K562 (cell line): ENCODE results near the gene CORT. TPM values are rescaled to one million over a fixed set of nuclear protein-coding genes. Genes with fewer than 3 reads are reported as not detected.

Experiments
- ATAC-seq: fragments of 200-7000 bp; cut with Tn5 transposase; 3 replicates; pipeline ENCODE4 v1.9.1; 2020; ENCODE audit warnings: moderate library complexity
- BruUV-seq: library from RNA; stranded (reverse); fragments of 400-500 nt; replicated peaks from 2 replicates; lab custom pipeline; 2021; lab: Mats Ljungman, UMichigan
- CTCF ChIA-PET: fragments of 300-600 bp; formaldehyde crosslinking; extraction: SDS; loops from one replicate; lab custom pipeline; 2021; ENCODE audit warnings: low intra/inter-chr PET ratio; lab: Yijun Ruan, JAX
- POLR2A ChIA-PET: fragments of 300-600, 350-650 bp; sonication (Branson Sonifier 250); formaldehyde crosslinking; extraction: SDS; loops from one replicate; lab custom pipeline; 2021; ENCODE audit warnings: antibody characterized with exemption, inconsistent platforms; lab: Yijun Ruan, JAX
- DNase-seq, 4 experiments: peaks; one replicate each; pipeline versions ENCODE4 v3.0.0 to v3.0.0-alpha.2; 2011 to 2018; ENCODE audit warnings: low spot score in 3 of 4, mixed read lengths in 3 of 4; ENCODE audit errors: extremely low read depth in 1 of 4
- FAIRE-seq: peaks from 2 replicates; lab custom pipeline; 2011; peaks lifted over from hg19 to GRCh38; lab: Jason Lieb, UNC
- H2AFZ ChIP-seq: 2 replicates; pipeline ENCODE4 v1.6.0; 2011; ENCODE audit warnings: low read depth, low read length, control low read depth, inconsistent platforms
- H3K27ac ChIP-seq: fragments of 200-600 bp; 3 replicates; pipeline ENCODE4 v1.8.0; 2011; ENCODE audit warnings: low read depth, mild to moderate bottlenecking, control low read depth, inconsistent platforms, low read length, moderate library complexity, mixed read lengths; ENCODE audit errors: extremely low read depth
- H3K27me3 ChIP-seq, 2 experiments: fragments of 300-600 bp in 1 of 2; 2 replicates in 1 of 2; 3 replicates in 1 of 2; pipeline versions ENCODE4 v1.6.0 to v1.8.0; 2011; ENCODE audit warnings: inconsistent platforms in 2 of 2, low read length in 2 of 2, mild to moderate bottlenecking in 1 of 2, mixed read lengths in 1 of 2, moderate library complexity in 1 of 2; ENCODE audit not compliant: control insufficient read depth in 2 of 2, insufficient read depth in 2 of 2
- H3K36me3 ChIP-seq: fragments of 300-600 bp; 3 replicates; pipeline ENCODE4 v1.8.0; 2011; ENCODE audit warnings: mild to moderate bottlenecking, low read length, inconsistent platforms; ENCODE audit not compliant: control insufficient read depth, insufficient read depth
- H3K4me1 ChIP-seq, 2 experiments: fragments of 200-600 bp in 1 of 2; replicated peaks in 1 of 2; 2 replicates in 1 of 2; 3 replicates in 1 of 2; pipeline versions ENCODE4 v1.5.1 to v1.8.0; 2011; ENCODE audit warnings: inconsistent platforms in 2 of 2, low read length in 2 of 2, mild to moderate bottlenecking in 1 of 2, mixed read lengths in 1 of 2, moderate library complexity in 1 of 2; ENCODE audit not compliant: control insufficient read depth in 2 of 2, insufficient read depth in 2 of 2
- H3K4me2 ChIP-seq: 2 replicates; pipeline ENCODE4 v1.6.1; 2011; ENCODE audit warnings: low read length, control low read depth, inconsistent platforms, mixed read lengths; ENCODE audit not compliant: insufficient read depth
- H3K4me3 ChIP-seq: fragments of 200-600 bp; sonication (generic), shearing (Covaris generic); 2 replicates; pipeline ENCODE4 v1.5.1; 2016; ENCODE audit warnings: control low read depth, inconsistent platforms
- H3K79me2 ChIP-seq: fragments of 200-600 bp; 3 replicates; pipeline ENCODE4 v1.8.0; 2011; ENCODE audit warnings: low read length, inconsistent platforms; ENCODE audit not compliant: control insufficient read depth, insufficient read depth
- H3K9ac ChIP-seq, 2 experiments: 2 replicates each; pipeline versions ENCODE4 v1.6.0 to v1.6.1; 2011; ENCODE audit warnings: low read depth in 2 of 2, low read length in 2 of 2, control low read depth in 1 of 2, inconsistent platforms in 1 of 2, mild to moderate bottlenecking in 1 of 2, mixed read lengths in 1 of 2; ENCODE audit not compliant: insufficient read depth in 1 of 2
- H3K9me1 ChIP-seq: one replicate; pipeline ENCODE4 v1.6.0; 2011; ENCODE audit warnings: inconsistent platforms, mild to moderate bottlenecking, low read length, moderate library complexity; ENCODE audit not compliant: control insufficient read depth, insufficient read depth
- H3K9me3 ChIP-seq: replicated peaks from 2 replicates; pipeline ENCODE4 v1.5.1; 2011; ENCODE audit warnings: low read depth, low read length, inconsistent platforms; ENCODE audit not compliant: control insufficient read depth, insufficient read depth
- H4K20me1 ChIP-seq: replicated peaks from 2 replicates; pipeline ENCODE4 v1.6.1; 2011; ENCODE audit warnings: low read length, inconsistent platforms, mixed read lengths; ENCODE audit not compliant: control insufficient read depth, insufficient read depth
- HNRNPH1 ChIP-seq: fragments of 200-400 bp; formaldehyde crosslinking; optimal IDR thresholded peaks from 2 replicates; pipeline ENCODE3; 2017; ENCODE audit warnings: low read depth, mild to moderate bottlenecking, low read length, moderate library complexity
- KLF13 ChIP-seq: fragments of 450-650 bp; IDR thresholded peaks from 2 replicates; pipeline ENCODE4 v1.6.1; 2016; ENCODE audit warnings: missing genetic modification characterization, low read depth, mild to moderate bottlenecking, missing compliant biosample characterization, moderate library complexity, borderline replicate concordance
- MAFG ChIP-seq: fragments of 450-650 bp; conservative IDR thresholded peaks from 2 replicates; pipeline ENCODE4 v1.6.1; 2016; ENCODE audit warnings: missing genetic modification characterization, missing compliant biosample characterization
- MAFK ChIP-seq: IDR thresholded peaks from 2 replicates; pipeline ENCODE4 v1.6.1; 2011; ENCODE audit warnings: low read length, improper control_type of control experiment
- POLR2A ChIP-seq: fragments of 450-650 bp; conservative IDR thresholded peaks from 2 replicates; pipeline ENCODE4 v1.6.1; 2016
- SAFB2 ChIP-seq: fragments of 200-400 bp; formaldehyde crosslinking; IDR thresholded peaks from 2 replicates; pipeline ENCODE4 v1.6.1; 2018; ENCODE audit warnings: borderline replicate concordance, low read length, low read depth, moderate library complexity; ENCODE audit not compliant: severe bottlenecking
- ZNF316 ChIP-seq: fragments of 450-650 bp; IDR thresholded peaks from 2 replicates; pipeline ENCODE4 v1.6.1; 2016
- WGBS: fragments of 100-300 bp; shearing (Covaris generic); methylation state at CpG from one replicate; pipeline ENCODE4 v1.1.6; 2016; ENCODE audit warnings: low coverage, mixed read lengths; ENCODE audit not compliant: insufficient coverage; ENCODE audit errors: missing lambda C conversion rate; 5-methylcytosine and 5-hydroxymethylcytosine counted together
- in situ Hi-C: fragments of 300-500 bp; cut with MboI; formaldehyde crosslinking; loops from 4 replicates; pipeline ENCODE4 v1.15.0; 2018; ENCODE audit warnings: inconsistent platforms, mixed read lengths
- intact Hi-C: fragments of 100-400 bp; cut with micrococcal nuclease; formaldehyde crosslinking; loops from 2 replicates; pipeline ENCODE4 v1.14.2; 2022
- polyA plus RNA-seq, 8 experiments: library from polyadenylated mRNA; depleted of rRNA in 4 of 8; stranded (reverse) in 5 of 8; unstranded in 3 of 8; fragments of >200 nt; fragmentation: Nextera tagmentation in 2 of 8; fragmentation: Illumina TruSeq in 1 of 8; extraction: Ambion mirVana in 2 of 8; extraction: Trizol in 1 of 8; gene quantifications; 2 replicates each; pipeline versions ENCODE4 v1.2.1 to v1.2.3, GENCODE V29; 2011 to 2014; ENCODE audit warnings: inconsistent platforms in 1 of 8, missing spikeins in 1 of 8
- total RNA-seq, 7 experiments: library from RNA; depleted of rRNA in 6 of 7; stranded (reverse); fragments of >200 nt in 6 of 7; fragmentation: Illumina TruSeq in 2 of 7; extraction: Trizol in 2 of 7; gene quantifications; 2 replicates each; pipeline versions ENCODE4 v1.2.1 to v1.2.3, GENCODE V29; 2011 to 2021; ENCODE audit warnings: low replicate concordance in 1 of 7
- TF ChIP-seq, protein P1 (sequence below): fragments of 250-450 bp; sonication (Bioruptor Pico); IDR thresholded peaks from 2 replicates; pipeline ENCODE4 v1.4.0; 2020
- TF ChIP-seq, protein P2 (sequence below): fragments of 250-450 bp; sonication (Bioruptor Pico); IDR thresholded peaks from 2 replicates; pipeline ENCODE4 v1.4.0; 2020; ENCODE audit warnings: mild to moderate bottlenecking

The CORT gene
- total and polyA plus RNA-seq, 9 of the 15 experiments (the other 6 are each of a cell fraction or from before 2014, with no cell fraction given) = 0.08 to 0.54 (median 0.13) TPM; not detected in 5

DNA sequence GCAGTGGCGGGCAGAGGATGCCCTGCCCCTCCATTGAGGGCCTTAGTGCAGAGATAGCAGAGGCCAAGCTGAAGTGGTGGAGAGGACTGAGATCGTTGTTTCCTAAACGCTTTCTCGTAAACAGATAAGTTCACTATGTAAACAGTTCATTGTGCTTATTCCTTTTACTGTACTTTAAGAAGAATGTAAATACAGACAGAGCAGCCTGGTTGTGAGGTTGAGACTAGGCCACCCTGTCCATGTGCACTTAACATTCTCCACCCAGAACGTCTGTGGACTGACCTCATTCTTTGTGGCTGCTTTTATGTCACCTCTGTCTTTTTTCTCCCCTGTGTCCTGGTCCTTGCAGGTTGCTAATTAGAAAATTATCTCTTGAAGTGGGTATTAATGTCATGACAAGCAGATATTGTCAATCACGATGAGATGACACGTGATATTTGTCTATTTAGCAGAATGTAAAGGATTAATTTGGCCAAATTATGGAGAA lies 11.1 kb upstream of the CORT start (continued):
- TF ChIP-seq ZNF316 = peak; percentile 74
- TF ChIP-seq POLR2A = no peak
- 0 out of 2 replicates have a peak, but pooled peaks have one; percentile 13 for TF ChIP-seq MAFK
- peak; percentile 17; the same call in 1 of the 2 replicates for TF ChIP-seq MAFG (tag)
- TF ChIP-seq SAFB2 = no peak
- TF ChIP-seq HNRNPH1 = no peak

DNA sequence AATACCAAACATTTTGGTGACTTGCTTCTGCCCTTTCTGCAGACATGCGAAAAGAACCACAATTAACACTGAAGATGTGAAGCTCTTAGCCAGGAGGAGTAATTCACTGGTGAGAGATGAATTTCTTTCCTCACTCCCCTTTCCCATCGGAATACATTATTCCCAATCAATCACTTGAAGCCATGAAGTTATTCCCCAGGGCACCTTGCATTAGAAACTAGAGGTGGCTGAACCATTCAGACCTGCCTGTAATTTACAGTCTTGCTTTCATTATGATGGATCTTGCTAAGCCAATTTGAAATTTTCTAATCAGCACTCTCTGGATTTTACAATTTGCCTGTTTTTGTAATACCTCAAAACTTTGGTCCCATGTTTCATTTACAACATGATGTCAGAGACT lies 9.5 kb upstream of the CORT start:
- Histone ChIP-seq H3K79me2 (no peaks in the 10 kb centered on the region), H3K27ac (no peak overlapping the region), H2AFZ (no peak overlapping the region), H3K27me3 (no peaks in the 10 kb centered on the region), H3K4me1 (no peaks in the 10 kb centered on the region), H3K4me2 (no peak overlapping the region), H3K9me1 (no peaks in the 10 kb centered on the region), H3K9me3 (no peaks in the 10 kb centered on the region), H3K4me3 (no peak overlapping the region), H3K36me3 (peaks cover 3% of the 10 kb centered on the region; the same call in 1 of the 3 replicates), H4K20me1 (no peaks in the 10 kb centered on the region), H3K9ac (no peak overlapping the region)
- DNase-seq (no peak), FAIRE-seq (no peak), ATAC-seq (no peak)
- intact Hi-C loops = no loop called here
- POLR2A ChIA-PET = no interaction called here
- WGBS = 77% methylated on average over 2 of the region's 2 CpGs
- in situ Hi-C loops = no loop called here
- CTCF ChIA-PET = no interaction called here
- TF ChIP-seq, protein P1, sequence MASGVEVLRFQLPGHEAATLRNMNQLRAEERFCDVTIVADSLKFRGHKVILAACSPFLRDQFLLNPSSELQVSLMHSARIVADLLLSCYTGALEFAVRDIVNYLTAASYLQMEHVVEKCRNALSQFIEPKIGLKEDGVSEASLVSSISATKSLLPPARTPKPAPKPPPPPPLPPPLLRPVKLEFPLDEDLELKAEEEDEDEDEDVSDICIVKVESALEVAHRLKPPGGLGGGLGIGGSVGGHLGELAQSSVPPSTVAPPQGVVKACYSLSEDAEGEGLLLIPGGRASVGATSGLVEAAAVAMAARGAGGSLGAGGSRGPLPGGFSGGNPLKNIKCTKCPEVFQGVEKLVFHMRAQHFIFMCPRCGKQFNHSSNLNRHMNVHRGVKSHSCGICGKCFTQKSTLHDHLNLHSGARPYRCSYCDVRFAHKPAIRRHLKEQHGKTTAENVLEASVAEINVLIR (CRISPR knock-in tag) = no peak
- TF ChIP-seq, protein P2, sequence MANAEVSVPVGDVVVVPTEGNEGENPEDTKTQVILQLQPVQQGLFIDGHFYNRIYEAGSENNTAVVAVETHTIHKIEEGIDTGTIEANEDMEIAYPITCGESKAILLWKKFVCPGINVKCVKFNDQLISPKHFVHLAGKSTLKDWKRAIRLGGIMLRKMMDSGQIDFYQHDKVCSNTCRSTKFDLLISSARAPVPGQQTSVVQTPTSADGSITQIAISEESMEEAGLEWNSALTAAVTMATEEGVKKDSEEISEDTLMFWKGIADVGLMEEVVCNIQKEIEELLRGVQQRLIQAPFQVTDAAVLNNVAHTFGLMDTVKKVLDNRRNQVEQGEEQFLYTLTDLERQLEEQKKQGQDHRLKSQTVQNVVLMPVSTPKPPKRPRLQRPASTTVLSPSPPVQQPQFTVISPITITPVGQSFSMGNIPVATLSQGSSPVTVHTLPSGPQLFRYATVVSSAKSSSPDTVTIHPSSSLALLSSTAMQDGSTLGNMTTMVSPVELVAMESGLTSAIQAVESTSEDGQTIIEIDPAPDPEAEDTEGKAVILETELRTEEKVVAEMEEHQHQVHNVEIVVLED (CRISPR knock-in tag) = no peak
- TF ChIP-seq KLF13 (tag) = no peak
- no TSS peak for BruUV-seq
